HCT116 (cell line): ENCODE measurements around the gene NANOGP8.

ENCODE experiments used
- CTCF ChIP-seq, 3 experiments: fragments of 200-600 bp in 1 of 3; sonication (generic) in 1 of 3; IDR thresholded peaks in 2 of 3; conservative IDR thresholded peaks in 1 of 3; 2 replicates each; pipeline ENCODE4 v1.5.1; 2012 to 2017; ENCODE audit warnings: low read depth in 2 of 3, low read length in 2 of 3, antibody characterized with exemption in 1 of 3, borderline replicate concordance in 1 of 3, control low read depth in 1 of 3, mild to moderate bottlenecking in 1 of 3, mixed read lengths in 1 of 3, mixed run types in 1 of 3, moderate library complexity in 1 of 3; ENCODE audit not compliant: insufficient read depth in 1 of 3
- EZH2 ChIP-seq: fragments of 200-600 bp; sonication (generic); IDR thresholded peaks from 2 replicates; pipeline ENCODE4 v1.6.1; 2017; ENCODE audit warnings: antibody characterized with exemption, mixed run types
- POLR2A ChIP-seq: IDR thresholded peaks from 2 replicates; pipeline ENCODE4 v1.7.0; 2011; ENCODE audit warnings: borderline replicate concordance; ENCODE audit not compliant: insufficient read depth, insufficient read length; ENCODE audit errors: extremely low read depth
- POLR2AphosphoS5 ChIP-seq: IDR thresholded peaks from 2 replicates; pipeline ENCODE4 v1.6.1; 2011; ENCODE audit warnings: mild to moderate bottlenecking, low read depth, low read length, moderate library complexity
- REST ChIP-seq: IDR thresholded peaks from 2 replicates; pipeline ENCODE4 v1.6.1; 2012; ENCODE audit warnings: low read depth
- SIN3A ChIP-seq: IDR thresholded peaks from 2 replicates; pipeline ENCODE4 v1.6.1; 2012; ENCODE audit warnings: low read depth
- SP1 ChIP-seq: IDR thresholded peaks from 2 replicates; pipeline ENCODE4 v1.6.1; 2012; ENCODE audit warnings: low read depth

- no peak for TF ChIP-seq POLR2A
- no peak for TF ChIP-seq CTCF (IDR thresholded peaks at IDR 0.05 in 2 of 3, conservative IDR thresholded peaks at IDR 0.05 in 1 of 3; ENCODE audit: borderline replicate concordance in 1 of 3, insufficient read depth in 1 of 3, low read depth in 2 of 3, low read length in 2 of 3)
- no peak for TF ChIP-seq REST
- TF ChIP-seq EZH2: no peak
- TF ChIP-seq SIN3A: no peak
- no peak for TF ChIP-seq SP1
- TF ChIP-seq POLR2AphosphoS5: no peak
Observed at GRCh38 chr15:35054380-35054779, 30.7 kb downstream of the NANOGP8 start.
